H1 (cell line): ENCODE measurements around the gene GSDME. TPM values are rescaled to one million over a fixed set of nuclear protein-coding genes. Genes with fewer than 3 reads are reported as not detected.

Experiments used
- CBX5 ChIP-seq: fragments of 300-800, 300-1000 bp; sonication (generic); IDR thresholded peaks from 2 replicates; pipeline ENCODE4 v1.7.1; 2016; ENCODE audit warnings: antibody characterized with exemption, low read length, low read depth
- JUND ChIP-seq: IDR thresholded peaks from 2 replicates; pipeline ENCODE4 v1.6.1; 2011; ENCODE audit warnings: mild to moderate bottlenecking, improper control_type of control experiment, low read length
- RXRA ChIP-seq: IDR thresholded peaks from 2 replicates; pipeline ENCODE4 v1.6.1; 2011; ENCODE audit warnings: low read depth, mild to moderate bottlenecking, low read length, moderate library complexity; ENCODE audit not compliant: insufficient read depth
- SAP30 ChIP-seq: fragments of 300-600 bp; sonication (generic); IDR thresholded peaks from 2 replicates; pipeline ENCODE4 v1.7.1; 2012; ENCODE audit warnings: low read length, moderate library complexity, mild to moderate bottlenecking, inconsistent platforms; ENCODE audit not compliant: insufficient read depth, insufficient replicate concordance
- TAF7 ChIP-seq: optimal IDR thresholded peaks from 2 replicates; pipeline ENCODE3; 2011; ENCODE audit warnings: low read depth, mild to moderate bottlenecking, inconsistent platforms, low read length, moderate library complexity, borderline replicate concordance
- polyA plus RNA-seq, 7 experiments: library from polyadenylated mRNA; depleted of rRNA in 3 of 7; stranded (reverse) in 5 of 7; unstranded in 2 of 7; fragments of >200 nt in 5 of 7; fragments of 200-250 nt in 2 of 7; gene quantifications; 1 replicate in 5 of 7; 2 replicates in 1 of 7; 4 replicates in 1 of 7; pipeline versions ENCODE4 v1.2.1 to v1.2.3, GENCODE V29; 2011 to 2013; ENCODE audit warnings: missing spikeins in 2 of 7, mixed read lengths in 2 of 7
- total RNA-seq: library from RNA; stranded (reverse); fragmentation: NEBNext Ultra II Directional; extraction: Animal tissue kit (Norgen Biotek cat#: 25700); gene quantifications from 2 replicates; pipeline ENCODE4 v1.2.1, GENCODE V29; 2021
- TF ChIP-seq, protein P1 (sequence below): IDR thresholded peaks from 2 replicates; pipeline ENCODE4 v1.6.1; 2011; ENCODE audit warnings: low read depth, mild to moderate bottlenecking, low read length; ENCODE audit not compliant: insufficient read depth
- TF ChIP-seq, protein P2 (sequence below): IDR thresholded peaks from 2 replicates; pipeline ENCODE4 v1.6.1; 2012; ENCODE audit warnings: inconsistent platforms

GSDME gene
- total and polyA plus RNA-seq, 2 of the 8 experiments (the other 6 are each of a cell fraction or from before 2014, with no cell fraction given) = 5.4 to 7.6 TPM

DNA sequence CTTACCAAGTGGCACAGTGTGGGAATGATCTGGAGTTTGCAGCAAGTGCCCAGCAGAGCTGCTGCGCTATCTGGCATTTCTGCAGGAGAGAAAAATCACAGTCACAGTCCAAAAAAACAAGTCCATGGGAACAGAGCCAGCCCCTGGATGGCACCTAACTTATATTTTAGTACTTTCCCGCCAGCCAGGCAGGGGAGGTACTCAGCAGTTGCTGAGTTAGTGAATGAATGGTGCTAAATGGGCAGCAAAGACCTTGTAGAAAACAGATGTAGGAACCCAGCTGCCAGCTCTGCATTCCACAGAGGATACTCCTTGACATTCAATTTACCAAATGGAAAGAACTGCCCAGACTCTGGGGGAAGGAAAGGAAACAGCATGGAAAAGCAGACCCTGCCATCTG lies 54.5 kb downstream of the GSDME start (continued):
- TF ChIP-seq, protein P1, sequence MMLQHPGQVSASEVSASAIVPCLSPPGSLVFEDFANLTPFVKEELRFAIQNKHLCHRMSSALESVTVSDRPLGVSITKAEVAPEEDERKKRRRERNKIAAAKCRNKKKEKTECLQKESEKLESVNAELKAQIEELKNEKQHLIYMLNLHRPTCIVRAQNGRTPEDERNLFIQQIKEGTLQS = no peak
- TF ChIP-seq SAP30 (no peak), CBX5 (no peak), JUND (no peak), TAF7 (no peak), RXRA (no peak)
- TF ChIP-seq, protein P2, sequence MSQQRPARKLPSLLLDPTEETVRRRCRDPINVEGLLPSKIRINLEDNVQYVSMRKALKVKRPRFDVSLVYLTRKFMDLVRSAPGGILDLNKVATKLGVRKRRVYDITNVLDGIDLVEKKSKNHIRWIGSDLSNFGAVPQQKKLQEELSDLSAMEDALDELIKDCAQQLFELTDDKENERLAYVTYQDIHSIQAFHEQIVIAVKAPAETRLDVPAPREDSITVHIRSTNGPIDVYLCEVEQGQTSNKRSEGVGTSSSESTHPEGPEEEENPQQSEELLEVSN = no peak
